DND-41 (cell line): ENCODE measurements around the gene RNF145.
"Not testable (repeated sequence)": the region's sequence is repeated elsewhere in the genome, so short reads cannot be mapped to it uniquely, and the experiment has no call there.

Source experiments
- ATAC-seq: fragments of 200-7000 bp; cut with Tn5 transposase; 3 replicates; pipeline ENCODE4 v1.9.1; 2021; ENCODE audit warnings: low read depth; ENCODE audit not compliant: insufficient read depth
- DNase-seq: peaks from one replicate; pipeline ENCODE4 v3.0.0-alpha.2; 2020
- H2AFZ ChIP-seq: 2 replicates; pipeline ENCODE4 v1.6.0; 2012; ENCODE audit warnings: low read depth, low read length
- H3K27ac ChIP-seq: 2 replicates; pipeline ENCODE4 v1.5.1; 2012; ENCODE audit warnings: low read length, inconsistent platforms
- H3K27me3 ChIP-seq: fragments of 200-600 bp; sonication (generic); 2 replicates; pipeline ENCODE4 v1.6.0; 2012; ENCODE audit warnings: low read length, mild to moderate bottlenecking, inconsistent platforms; ENCODE audit not compliant: insufficient read depth, poor library complexity
- H3K36me3 ChIP-seq: 2 replicates; pipeline ENCODE4 v1.5.1; 2012; ENCODE audit warnings: low read length, inconsistent platforms; ENCODE audit not compliant: insufficient read depth
- H3K4me1 ChIP-seq: 2 replicates; pipeline ENCODE4 v1.5.1; 2012; ENCODE audit warnings: mild to moderate bottlenecking, low read length; ENCODE audit not compliant: insufficient read depth
- H3K4me2 ChIP-seq: 2 replicates; pipeline ENCODE4 v1.6.0; 2012; ENCODE audit warnings: mild to moderate bottlenecking, moderate library complexity, low read length, inconsistent platforms; ENCODE audit not compliant: insufficient read depth
- H3K4me3 ChIP-seq, 2 experiments: fragments of 200-600 bp in 1 of 2; shearing (Covaris generic) in 1 of 2; 2 replicates each; pipeline ENCODE4 v1.5.1; 2012 to 2016; ENCODE audit warnings: inconsistent platforms in 2 of 2, low read length in 2 of 2, mild to moderate bottlenecking in 2 of 2, low read depth in 1 of 2, moderate library complexity in 1 of 2
- H3K79me2 ChIP-seq: 2 replicates; pipeline ENCODE4 v1.6.0; 2012; ENCODE audit warnings: low read length, inconsistent platforms; ENCODE audit not compliant: insufficient read depth
- H3K9ac ChIP-seq: 2 replicates; pipeline ENCODE4 v1.6.0; 2012; ENCODE audit warnings: low read depth, mild to moderate bottlenecking, inconsistent platforms, low read length, moderate library complexity
- H3K9me3 ChIP-seq: 2 replicates; pipeline ENCODE4 v1.5.1; 2012; ENCODE audit warnings: low read length, moderate library complexity, mild to moderate bottlenecking, inconsistent platforms; ENCODE audit not compliant: insufficient read depth, severe bottlenecking
- H4K20me1 ChIP-seq: 2 replicates; pipeline ENCODE4 v1.6.0; 2012; ENCODE audit warnings: low read length; ENCODE audit not compliant: insufficient read depth
- CTCF ChIP-seq: IDR thresholded peaks from 2 replicates; pipeline ENCODE4 v1.5.1; 2012; ENCODE audit warnings: borderline replicate concordance, low read length, moderate library complexity, mild to moderate bottlenecking; ENCODE audit not compliant: poor library complexity, severe bottlenecking; ENCODE audit errors: extremely low read depth
- EZH2 ChIP-seq: IDR thresholded peaks from 3 replicates; pipeline ENCODE4 v1.6.1; 2012; ENCODE audit warnings: borderline replicate concordance, low read depth, mild to moderate bottlenecking, moderate library complexity, low read length, inconsistent platforms; ENCODE audit not compliant: severe bottlenecking

Gene RNF145

GRCh38 chr5:159152876-159153275, 56.5 kb downstream of the RNF145 start:
- no peak overlapping the region for H3K27ac ChIP-seq
- H3K36me3 ChIP-seq, result peaks cover 24% of the 10 kb centered on the region
- TF ChIP-seq EZH2, result no peak
- TF ChIP-seq CTCF, result no peak
- H3K4me1 ChIP-seq, result peaks cover 7% of the 10 kb centered on the region; the same call in 1 of the 2 replicates
- no peak overlapping the region for H3K4me3 ChIP-seq
- no peaks in the 10 kb centered on the region for H4K20me1 ChIP-seq
- no peak overlapping the region for H3K9ac ChIP-seq
- H3K79me2 ChIP-seq, result no peaks in the 10 kb centered on the region
- no peak overlapping the region for H2AFZ ChIP-seq
- DNase-seq (no peak), ATAC-seq (no peak)
- H3K4me2 ChIP-seq, result no peak overlapping the region
- no peaks in the 10 kb centered on the region for H3K27me3 ChIP-seq
- no peaks in the 10 kb centered on the region for H3K9me3 ChIP-seq

DNA sequence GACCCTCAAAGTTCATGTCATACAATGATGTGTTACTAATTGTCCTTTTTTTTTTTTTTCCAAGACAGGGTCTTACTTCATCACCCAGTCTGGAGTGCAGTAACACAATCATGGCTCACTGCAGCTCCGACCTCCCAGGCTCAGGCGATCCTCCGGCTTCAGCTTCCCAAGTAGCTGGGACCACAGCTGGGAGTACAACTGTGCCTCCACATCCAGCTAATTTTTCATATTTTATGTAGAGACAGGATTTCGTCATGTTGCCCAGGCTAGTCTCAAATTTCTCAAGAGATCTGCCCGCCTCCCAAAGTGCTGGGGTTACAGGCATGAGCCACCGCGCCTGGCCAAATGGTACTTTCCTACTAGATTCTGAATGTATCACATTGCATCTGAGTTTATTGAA, 60.3 kb downstream of the RNF145 start:
- no peak for TF ChIP-seq EZH2
- TF ChIP-seq CTCF, result no peak
- Histone ChIP-seq H3K27ac (no peak overlapping the region), H3K4me3 (no peak overlapping the region), H3K27me3 (no peaks in the 10 kb centered on the region), H4K20me1 (no peaks in the 10 kb centered on the region), H3K36me3 (no peaks in the 10 kb centered on the region), H3K4me1 (no peaks in the 10 kb centered on the region), H3K9me3 (no peaks in the 10 kb centered on the region), H3K4me2 (no peak overlapping the region), H3K79me2 (no peaks in the 10 kb centered on the region), H3K9ac (no peak overlapping the region), H2AFZ (no peak overlapping the region)
- no peak for ATAC-seq
- no peak for DNase-seq

DNA sequence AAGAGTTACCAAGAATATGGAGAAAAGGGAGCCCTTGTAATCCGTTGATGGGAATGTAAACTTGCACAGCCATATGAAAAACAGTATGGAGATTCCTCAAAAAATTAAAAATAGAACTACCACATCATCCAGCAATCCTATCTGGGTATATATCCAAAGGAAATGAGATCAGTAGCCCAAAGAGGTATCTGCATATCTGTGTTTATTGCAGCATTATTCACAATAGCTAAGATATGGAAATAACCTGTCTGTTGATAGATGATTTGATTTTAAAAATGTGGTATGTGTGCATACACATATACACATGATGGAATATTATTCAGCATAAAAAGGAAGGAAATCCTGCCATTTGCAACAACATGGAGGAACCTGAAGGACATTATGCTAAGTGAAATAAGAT, 61.4 kb downstream of the RNF145 start:
- no peaks in the 10 kb centered on the region for H3K79me2 ChIP-seq
- H3K36me3 ChIP-seq, result no peaks in the 10 kb centered on the region
- no peak overlapping the region for H3K27ac ChIP-seq
- no peak for TF ChIP-seq CTCF
- TF ChIP-seq EZH2, result no peak
- DNase-seq (no peak), ATAC-seq (no peak)
- H4K20me1 ChIP-seq, result no peaks in the 10 kb centered on the region
- no peaks in the 10 kb centered on the region for H3K9me3 ChIP-seq
- H3K4me2 ChIP-seq, result no peak overlapping the region
- no peak overlapping the region for H3K4me3 ChIP-seq
- no peak overlapping the region for H3K9ac ChIP-seq
- no peak overlapping the region for H2AFZ ChIP-seq
- no peaks in the 10 kb centered on the region for H3K4me1 ChIP-seq
- no peaks in the 10 kb centered on the region for H3K27me3 ChIP-seq

- H3K4me2 ChIP-seq, result no peak overlapping the region
- no peak overlapping the region for H3K27ac ChIP-seq
- ATAC-seq, result no peak
- no peaks in the 10 kb centered on the region for H3K9me3 ChIP-seq
- no peaks in the 10 kb centered on the region for H3K36me3 ChIP-seq
- TF ChIP-seq EZH2, result no peak
- no peak for TF ChIP-seq CTCF
- no peak for DNase-seq
- no peaks in the 10 kb centered on the region for H3K27me3 ChIP-seq
- H2AFZ ChIP-seq, result no peak overlapping the region
- no peaks in the 10 kb centered on the region for H4K20me1 ChIP-seq
- no peaks in the 10 kb centered on the region for H3K79me2 ChIP-seq
- H3K4me1 ChIP-seq, result no peaks in the 10 kb centered on the region
- H3K4me3 ChIP-seq, result no peak overlapping the region
- H3K9ac ChIP-seq, result no peak overlapping the region
Measured at GRCh38 chr5:159146839-159147238, 62.5 kb downstream of the RNF145 start.

GRCh38 chr5:159145160-159145559, 64.2 kb downstream of the RNF145 start:
- H3K4me1 ChIP-seq, H3K9ac ChIP-seq, H4K20me1 ChIP-seq, H3K4me3 ChIP-seq, H3K9me3 ChIP-seq, H3K27ac ChIP-seq, H3K79me2 ChIP-seq, H3K27me3 ChIP-seq, H3K36me3 ChIP-seq, ATAC-seq, H3K4me2 ChIP-seq, DNase-seq, H2AFZ ChIP-seq: not testable (repeated sequence)
